HG03103 (cell line): ENCODE results near the gene CDC42EP2.
A peak's percentile ranks its signal among the peaks of the same experiment; 100 is the strongest.
"Not testable (repeated sequence)": the region's sequence is repeated elsewhere in the genome, so short reads cannot be mapped to it uniquely, and the experiment has no call there.

ENCODE experiments used
- ATAC-seq: cut with Tn5 transposase; IDR thresholded peaks from one replicate; pipeline ENCODE4 v1.9.1; 2021; ENCODE audit warnings: low read depth; ENCODE audit not compliant: unreplicated experiment

Gene CDC42EP2

DNA sequence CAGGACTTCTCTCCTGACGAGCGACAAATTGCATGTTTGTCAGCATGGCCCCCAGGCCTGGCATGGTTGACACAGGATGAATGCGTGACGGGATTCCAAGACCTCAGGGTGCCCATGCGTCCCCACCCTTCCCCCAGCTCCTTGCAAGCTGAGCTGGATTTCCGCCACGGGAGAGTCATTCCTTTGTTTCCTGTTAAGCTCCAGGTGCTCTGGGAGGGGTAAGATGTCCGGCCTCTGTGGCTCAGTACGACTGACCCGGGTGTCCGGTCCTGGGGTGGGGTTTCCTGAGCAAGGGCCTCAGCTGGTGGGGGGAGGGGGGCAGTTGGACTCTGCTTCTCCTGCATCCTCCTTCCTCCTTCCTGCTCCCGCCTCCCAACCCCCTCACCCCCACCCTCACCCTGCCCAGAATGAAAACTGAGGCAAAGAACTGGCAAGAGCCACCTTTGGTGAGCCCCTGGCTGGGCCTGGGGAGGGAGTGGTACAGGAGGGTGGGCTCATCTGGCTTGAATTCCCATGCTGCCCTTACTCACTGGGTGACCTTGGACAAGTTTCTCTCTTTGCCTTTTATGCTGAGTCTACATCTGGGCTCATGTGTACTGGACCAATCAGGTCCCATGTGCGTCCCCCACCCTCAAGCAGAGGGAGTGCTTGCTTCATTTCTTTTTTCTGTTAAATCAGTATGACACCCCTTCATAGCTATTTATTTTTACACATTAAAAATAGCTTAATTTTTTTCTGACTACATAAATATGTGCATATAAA, 2.5 kb downstream of the CDC42EP2 start:
- no peak for ATAC-seq

DNA sequence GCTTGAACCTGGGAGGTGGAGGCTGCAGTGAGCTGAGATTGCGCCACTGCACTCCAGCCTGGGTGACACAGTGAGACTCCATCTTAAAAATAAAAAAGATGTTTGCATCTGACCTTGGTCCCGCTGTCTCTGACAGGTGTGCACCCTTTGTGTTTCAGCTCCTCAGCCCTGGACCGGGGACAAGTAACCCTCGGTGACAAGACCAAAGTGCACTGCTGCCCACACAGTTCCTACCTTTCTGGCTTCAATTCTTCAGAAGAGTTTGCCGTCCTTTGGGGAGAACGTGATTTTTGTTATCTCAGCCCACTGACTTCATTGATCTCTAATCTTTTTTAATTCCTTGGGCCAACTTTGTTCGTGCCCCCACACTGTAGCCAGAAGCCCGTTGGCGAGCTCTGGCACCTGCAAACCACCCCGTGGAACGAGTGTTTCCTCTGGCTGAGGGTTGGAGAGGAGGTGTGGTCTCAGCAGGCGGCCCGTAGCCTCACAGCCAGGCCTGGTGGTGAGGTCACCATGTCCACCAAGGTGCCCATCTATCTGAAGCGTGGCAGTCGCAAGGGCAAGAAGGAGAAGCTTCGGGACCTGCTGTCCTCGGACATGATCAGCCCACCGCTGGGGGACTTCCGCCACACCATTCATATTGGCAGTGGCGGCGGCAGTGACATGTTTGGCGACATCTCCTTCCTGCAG, 5.9 kb downstream of the CDC42EP2 start:
- ATAC-seq: no peak

DNA sequence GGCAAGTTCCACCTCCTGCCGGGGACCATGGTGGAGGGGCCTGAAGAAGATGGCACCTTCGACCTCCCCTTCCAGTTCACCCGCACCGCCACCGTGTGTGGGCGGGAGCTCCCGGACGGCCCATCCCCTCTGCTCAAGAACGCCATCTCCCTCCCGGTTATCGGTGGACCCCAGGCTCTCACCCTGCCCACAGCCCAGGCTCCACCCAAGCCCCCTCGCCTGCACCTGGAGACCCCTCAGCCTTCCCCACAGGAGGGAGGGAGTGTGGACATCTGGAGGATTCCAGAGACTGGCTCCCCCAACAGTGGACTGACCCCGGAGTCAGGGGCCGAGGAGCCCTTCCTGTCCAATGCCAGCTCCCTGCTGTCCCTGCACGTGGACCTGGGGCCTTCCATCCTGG, 6.4 kb downstream of the CDC42EP2 start:
- ATAC-seq: no peak

DNA sequence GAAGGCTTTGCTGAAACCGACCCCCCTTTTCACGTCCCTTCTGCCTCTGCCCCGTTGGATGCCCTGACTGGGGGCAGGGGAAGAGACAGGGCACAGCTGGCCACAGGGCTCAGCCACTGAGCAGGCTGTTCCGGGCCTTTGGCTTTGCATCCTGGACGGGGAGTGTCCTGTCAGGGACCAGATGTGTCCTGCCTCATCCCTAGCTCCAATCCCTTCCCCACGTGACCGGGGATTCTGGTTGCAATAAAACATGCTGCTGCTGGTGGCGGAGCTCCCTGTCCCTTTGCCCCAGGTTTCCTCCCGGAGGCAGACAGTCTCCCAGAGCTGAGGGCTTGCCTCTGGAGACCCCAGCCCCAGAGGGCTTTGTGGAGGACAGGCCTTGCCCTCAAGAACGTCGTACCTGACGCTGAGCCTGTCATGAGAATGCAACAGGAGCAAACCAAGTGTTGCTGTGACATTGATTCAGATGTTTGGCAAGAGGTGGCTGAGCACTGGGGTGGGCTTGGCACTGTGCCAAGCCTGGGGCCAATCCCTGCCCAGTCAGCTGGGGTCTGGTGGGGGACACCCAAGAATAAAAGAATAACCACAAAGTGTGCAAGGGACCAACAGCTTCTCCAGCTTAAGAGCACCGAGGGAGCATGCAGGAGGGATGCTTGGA, 7.3 kb downstream of the CDC42EP2 start:
- no peak for ATAC-seq

DNA sequence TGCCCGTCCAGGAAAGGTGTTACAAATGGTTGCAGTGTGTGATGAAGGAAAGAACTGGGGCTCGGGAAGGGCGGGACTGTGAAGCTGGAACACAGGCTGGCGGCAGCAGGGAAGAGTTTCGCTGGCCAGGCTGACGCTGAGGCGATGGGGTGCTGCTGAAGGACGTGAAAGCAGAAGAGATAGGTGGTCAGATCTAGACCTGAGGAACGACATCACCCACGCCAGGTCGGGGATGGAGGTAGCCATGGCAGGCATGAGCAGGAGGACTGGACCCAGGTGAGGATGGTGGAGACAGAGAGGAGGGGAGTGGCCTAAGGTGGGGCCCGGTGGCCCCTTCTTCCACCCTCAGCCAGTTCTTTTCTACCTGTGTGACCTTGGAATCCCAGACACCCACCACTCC, 9.1 kb downstream of the CDC42EP2 start:
- ATAC-seq: no peak

DNA sequence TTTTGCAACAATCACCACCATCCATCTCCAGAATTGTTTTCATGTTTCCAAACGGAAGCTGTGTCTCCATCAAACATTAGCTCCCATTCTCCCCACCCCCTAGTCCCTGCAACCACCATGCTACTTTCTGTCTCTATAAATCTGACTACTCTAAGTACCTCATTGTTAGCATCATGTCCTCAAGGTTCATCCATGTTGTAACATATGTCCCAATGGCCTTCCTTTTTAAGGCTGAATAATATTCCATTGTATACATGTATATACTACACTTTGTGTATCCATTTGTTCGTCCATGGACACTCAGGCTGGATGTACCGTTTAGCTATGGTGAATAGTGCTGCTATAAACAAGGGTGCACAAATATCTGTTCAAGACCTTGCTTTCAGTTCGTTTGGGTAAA, 10.8 kb downstream of the CDC42EP2 start:
- ATAC-seq: no peak

DNA sequence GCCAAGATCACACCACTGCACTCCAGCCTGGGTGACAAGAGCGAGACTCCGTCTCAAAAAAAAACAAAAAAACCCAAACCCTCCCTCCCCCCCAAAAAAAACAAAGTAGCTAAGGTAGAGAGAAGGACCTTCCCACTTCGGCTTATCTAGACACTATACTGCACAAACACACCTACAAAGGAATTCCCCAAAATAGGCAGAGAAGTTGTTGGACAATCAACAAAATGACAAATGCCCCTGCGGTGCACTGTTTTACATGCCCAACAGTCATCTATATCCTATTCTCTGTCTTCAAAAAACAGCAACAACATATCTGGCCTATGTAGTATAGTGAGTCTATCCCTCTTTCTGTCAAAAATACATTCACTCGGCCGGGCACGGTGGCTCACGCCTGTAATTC, 12.4 kb downstream of the CDC42EP2 start:
- no peak for ATAC-seq

DNA sequence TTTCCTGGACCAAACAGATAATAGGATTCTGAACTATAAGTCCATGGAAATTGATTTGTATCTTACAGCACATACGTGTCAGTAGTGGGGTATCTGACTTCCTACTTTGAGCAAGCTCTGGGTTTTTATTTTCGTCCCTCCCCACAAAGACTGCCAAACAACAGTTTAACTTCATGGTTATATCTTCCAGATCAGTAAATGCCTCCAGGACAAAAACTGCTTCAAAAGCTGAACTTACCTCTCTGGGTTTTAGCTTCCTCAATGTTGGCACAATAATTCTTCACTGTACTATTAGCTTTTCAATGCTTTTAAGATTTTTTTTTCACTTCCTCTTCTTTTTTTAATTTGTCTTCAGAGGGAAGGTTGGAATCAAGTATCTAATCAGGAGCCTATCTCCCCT, 14.8 kb downstream of the CDC42EP2 start:
- ATAC-seq: no peak

DNA sequence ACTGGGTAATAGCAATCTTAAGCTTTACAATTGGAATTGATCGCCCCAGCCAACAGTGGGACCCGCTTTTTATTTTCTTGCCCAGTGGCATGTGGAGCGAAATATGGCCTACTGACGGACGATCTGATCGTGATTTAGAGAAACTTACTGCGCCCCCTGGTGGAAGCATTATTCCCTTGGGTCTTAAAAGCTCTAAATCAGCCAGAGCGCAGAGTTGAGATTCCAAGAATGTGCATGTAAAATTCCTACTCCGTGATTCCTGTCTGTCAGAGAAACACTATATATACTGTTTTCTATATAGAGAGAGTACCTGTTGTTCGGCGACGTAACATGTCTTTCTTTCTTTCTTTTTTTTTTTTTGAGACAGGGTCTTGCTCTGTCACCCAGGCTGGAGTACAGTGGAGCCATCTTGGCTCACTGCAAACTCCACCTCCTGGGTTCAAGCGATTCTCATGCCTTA, 15.3 kb downstream of the CDC42EP2 start:
- ATAC-seq: no peak

DNA sequence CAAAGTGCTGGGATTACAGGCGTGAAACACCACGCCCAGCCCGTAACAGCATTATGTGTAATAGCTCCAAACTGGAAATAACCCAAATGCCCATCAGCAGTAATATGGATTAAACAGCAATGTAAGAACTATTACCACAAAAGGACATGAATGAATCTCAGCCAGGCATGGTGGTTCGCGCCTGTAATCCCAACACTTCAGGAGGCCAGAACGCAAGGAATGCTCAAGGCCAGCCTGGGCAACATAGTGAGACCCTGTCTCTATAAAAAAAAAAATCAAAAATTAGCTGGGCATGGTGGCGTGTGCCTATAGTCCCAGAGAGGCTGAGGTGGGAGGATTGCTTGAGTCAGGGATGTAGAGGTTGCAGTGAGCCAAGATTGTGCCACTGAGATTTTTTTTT, 15.9 kb downstream of the CDC42EP2 start:
- ATAC-seq: no peak

DNA sequence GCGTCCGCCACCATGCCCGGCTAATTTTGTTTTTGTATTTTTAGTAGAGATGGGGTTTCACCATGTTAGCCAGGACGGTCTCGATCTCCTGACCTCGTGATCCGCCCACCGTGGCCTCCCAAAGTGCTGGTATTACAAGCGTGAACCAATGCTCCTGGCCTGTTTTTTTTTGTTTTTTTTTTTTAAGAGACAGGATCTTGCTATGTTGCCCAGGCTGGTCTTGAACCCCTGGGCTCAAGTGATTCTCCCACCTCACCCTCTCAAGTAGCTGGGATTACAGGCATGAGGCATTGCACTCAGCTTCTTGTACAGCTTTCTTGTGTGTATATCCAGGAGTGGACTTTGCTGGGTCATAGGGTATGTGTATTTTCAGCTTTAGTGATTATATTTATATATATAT, 17.9 kb downstream of the CDC42EP2 start:
- ATAC-seq: not testable (repeated sequence)

DNA sequence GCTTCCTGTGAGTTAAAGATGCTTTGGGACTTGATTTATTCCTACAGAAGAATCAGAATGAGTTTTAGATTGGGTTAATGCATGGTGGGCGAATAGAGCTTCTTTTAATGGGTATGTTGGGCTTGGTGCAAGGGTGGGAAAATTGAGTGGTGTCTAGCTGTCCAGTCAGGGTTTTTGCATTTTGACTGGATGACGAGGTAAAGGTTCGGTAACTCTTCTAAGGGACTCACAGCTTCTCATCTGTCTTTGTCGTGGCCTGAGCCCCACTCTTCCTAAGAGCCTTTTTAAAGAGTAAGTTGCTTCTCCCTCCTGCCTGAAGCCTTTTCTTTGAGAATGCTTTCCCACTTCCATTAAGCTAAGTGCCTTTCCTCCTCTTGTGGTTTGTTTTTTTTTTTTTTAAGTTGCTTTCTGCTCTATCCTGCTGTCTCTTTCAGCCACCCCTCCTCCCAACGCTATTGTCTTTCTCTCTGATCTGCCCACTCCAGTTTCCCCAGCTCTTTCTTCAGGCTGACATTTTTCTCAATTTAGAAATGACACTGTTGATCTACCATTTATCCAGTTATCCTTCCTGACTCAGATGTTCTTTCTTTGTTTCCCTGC, 20.1 kb downstream of the CDC42EP2 start:
- ATAC-seq: no peak

DNA sequence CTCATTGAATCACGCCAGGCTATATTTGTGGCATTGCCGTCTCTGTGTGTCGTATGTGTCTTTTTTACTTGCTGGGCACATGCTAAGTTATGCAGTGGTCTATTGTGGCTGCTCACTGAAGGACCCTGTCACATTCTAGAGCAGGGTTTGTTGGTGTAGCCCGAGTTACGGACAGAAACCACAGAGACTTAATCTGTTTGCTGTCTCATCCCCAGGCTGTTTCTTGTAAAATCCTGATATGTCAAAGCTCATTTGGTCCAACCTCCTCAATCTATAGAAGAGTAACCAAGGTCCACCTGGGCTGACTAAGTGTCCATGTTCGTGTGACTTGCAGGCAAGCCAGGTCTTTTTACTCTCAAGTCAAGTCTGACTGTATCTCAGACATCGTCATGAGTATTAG, 24.0 kb downstream of the CDC42EP2 start:
- no peak for ATAC-seq

DNA sequence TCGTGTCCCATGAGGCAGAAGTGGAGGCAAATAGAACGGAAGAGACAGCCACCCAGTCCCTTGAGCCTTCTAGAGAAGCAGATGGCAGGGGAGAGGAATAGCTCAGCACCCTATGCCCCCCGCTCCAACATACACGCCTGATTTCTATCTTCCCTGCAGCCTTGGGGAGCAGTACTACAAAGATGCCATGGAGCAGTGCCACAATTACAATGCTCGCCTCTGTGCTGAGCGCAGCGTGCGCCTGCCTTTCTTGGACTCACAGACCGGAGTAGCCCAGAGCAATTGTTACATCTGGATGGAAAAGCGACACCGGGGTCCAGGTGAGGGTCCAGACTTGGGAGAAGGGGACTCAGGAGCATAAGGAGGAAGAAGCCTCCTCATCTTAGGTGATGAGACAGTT, 25.6 kb downstream of the CDC42EP2 start:
- ATAC-seq: no peak

DNA sequence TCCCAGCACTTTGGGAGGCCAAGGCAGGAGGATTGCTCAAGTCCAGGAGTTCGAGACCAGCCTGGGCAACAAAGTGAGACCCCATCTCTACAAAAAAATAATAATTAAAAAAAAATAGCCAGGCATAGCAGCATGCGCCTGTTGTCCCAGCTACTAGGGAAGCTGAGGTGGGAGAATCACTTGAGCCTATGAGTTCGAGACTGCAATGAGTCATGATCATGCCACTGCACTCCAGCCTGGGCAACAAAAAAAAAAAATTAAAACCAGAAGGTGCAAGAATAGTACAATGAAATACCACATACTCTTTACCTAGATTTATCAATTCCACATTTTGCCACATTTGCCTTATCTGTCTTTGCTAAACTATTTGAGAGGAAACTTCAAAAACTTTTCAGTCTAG, 27.2 kb downstream of the CDC42EP2 start:
- no peak for ATAC-seq

DNA sequence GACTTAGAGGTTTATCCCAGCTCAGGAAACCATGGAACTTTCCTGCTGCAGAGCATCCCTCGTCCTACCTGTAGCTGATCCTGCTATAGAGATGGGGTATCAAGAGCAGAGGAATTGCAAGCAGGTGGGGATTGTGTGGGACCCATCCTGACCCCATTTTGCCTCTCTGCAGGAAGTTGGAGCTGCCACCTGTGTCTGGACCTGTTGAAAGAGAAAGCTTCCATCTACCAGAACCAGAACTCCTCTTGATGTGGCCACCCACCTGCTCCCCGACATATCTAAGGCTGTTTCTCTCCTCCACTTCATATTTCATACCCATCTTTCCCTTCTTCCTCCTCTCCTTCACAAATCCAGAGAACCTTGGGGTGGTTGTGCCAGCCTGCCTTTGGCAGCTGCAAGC, 36.8 kb downstream of the CDC42EP2 start:
- no peak for ATAC-seq

DNA sequence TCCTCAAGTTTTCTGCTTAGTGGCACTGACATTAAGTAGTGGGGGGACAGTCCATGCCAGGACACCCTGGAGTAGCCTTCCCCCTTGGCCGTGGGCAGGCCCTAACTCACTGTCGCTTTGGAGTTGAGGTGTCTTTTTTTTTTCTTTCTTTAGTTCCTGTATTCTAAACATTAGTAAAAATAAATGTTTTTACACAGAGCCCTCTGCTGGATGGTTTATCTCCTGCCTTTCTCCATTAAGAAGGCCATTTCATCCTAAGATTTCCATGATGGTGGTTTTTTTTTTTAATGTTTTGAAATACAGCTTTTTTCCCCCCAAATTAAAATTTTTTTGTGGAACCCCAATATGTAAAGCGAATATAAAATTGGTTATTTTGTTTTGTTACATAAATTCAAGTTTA, 38.1 kb downstream of the CDC42EP2 start:
- ATAC-seq: no peak

DNA sequence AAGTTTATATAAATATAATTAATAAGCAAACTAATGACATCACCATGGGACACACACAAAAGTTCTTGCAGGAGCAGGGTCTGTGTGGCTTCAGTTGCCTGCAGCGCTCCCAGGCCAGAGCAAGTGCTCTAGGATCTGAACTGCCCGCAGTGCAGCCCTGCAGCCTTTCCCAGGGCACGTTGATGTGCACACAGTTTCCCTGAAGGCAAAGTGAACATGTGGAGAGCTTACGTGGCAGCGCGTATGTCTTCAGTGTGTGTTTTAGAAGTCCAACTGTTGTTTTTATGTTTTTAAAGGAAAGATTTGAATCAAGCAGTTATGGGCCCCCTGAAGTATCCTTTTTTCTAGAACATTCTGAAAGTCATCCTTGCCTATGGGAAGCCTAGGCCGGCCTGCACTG, 38.7 kb downstream of the CDC42EP2 start:
- no peak for ATAC-seq

DNA sequence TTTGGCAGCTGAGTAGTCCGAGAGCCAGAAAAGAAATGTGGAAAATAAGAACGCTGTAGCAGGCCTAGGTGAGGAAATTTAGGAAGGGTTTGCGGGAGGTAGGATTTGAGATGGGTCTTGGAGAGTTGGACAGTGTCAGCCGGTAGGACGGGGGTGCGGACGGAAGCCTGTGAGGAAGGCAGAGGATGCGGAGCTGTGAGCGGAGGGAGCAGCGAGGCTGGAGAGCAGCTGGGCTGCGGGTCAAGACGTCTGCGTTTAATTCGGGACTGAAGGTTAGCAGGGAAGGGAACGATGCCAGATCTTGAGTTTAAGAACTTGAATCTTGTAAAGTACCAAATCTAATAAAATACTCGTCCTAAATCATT, 39.2 kb downstream of the CDC42EP2 start:
- ATAC-seq: no peak

DNA sequence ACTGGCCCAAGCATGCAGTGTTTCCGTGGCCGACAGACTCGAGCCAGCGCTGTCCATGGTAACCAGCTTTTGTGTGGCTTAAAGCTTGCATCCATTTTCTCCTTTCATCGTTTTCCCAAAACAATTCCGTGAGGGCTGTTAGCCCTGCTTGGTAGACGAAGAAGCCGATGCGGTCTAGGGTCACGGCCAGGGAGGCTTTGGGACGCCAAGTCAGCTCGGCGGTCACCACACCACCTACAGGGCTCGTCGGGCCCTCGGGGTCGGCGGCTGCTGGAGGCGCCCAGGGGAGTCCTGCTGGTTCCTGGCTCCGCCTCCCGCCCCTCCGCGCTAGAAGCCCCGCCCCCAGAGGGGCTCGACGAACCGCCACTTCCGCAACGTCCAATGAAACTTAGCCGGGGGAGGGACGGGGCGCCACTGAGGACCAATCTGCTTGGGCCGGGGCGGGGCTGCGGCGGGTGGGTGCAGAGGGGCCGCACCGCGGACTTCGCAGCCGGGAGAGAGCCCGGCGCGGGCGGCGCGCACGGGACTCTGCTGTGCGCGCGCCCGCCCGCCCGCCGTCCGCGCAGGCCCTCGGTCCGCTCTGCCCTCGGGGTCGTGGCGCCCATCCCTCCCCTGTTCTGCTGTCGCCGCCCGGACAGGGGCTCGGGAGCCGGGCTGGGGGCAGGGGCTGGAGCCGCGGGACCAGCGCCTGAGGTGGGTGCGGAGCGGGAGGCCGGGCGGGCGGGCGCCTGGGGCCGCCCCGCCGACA, 39.8 kb downstream of the CDC42EP2 start, which contains the start of gene TIGD3:
Gene TIGD3, plus strand, starts transcription at position 487 of the 748 bp plus-strand sequence. CDS start 1,058 bp downstream, outside the sequence.
- peak; percentile 75 for ATAC-seq
